CD14-positive monocyte (primary cell): ENCODE data around the gene MAMDC2. TPM values are rescaled to one million over a fixed set of nuclear protein-coding genes. Genes with fewer than 3 reads are reported as not detected.

Experiments used
- DNase-seq, 3 donors: peaks; one replicate each; pipeline ENCODE4 v3.0.0-alpha.2; 2011 to 2022
- H2AFZ ChIP-seq: 2 replicates; pipeline ENCODE4 v1.6.0; 2012; ENCODE audit warnings: mild to moderate bottlenecking, low read depth, low read length, inconsistent platforms; ENCODE audit not compliant: insufficient read depth, poor library complexity, severe bottlenecking
- H3K27ac ChIP-seq, 2 donors: 1 replicate in 1 of 2; 2 replicates in 1 of 2; pipeline ENCODE4 v1.5.1; 2012 to 2013; ENCODE audit warnings: low read length in 2 of 2, control low read depth in 1 of 2, inconsistent platforms in 1 of 2, low read depth in 1 of 2, mild to moderate bottlenecking in 1 of 2
- H3K27me3 ChIP-seq, 2 donors: one replicate each; pipeline versions ENCODE4 v1.6.0 to v1.6.1; 2011 to 2013; ENCODE audit warnings: low read length in 2 of 2; ENCODE audit not compliant: control insufficient read depth in 2 of 2, insufficient read depth in 2 of 2
- H3K36me3 ChIP-seq, 2 donors: replicated peaks in 1 of 2; 1 replicate in 1 of 2; 2 replicates in 1 of 2; pipeline versions ENCODE4 v1.5.1 to v1.6.1; 2012 to 2013; ENCODE audit warnings: low read length in 2 of 2, control low read depth in 1 of 2, inconsistent platforms in 1 of 2, mild to moderate bottlenecking in 1 of 2; ENCODE audit not compliant: insufficient read depth in 2 of 2, control insufficient read depth in 1 of 2
- H3K4me1 ChIP-seq, 2 donors: 1 replicate in 1 of 2; 2 replicates in 1 of 2; pipeline versions ENCODE4 v1.5.1 to v1.6.1; 2012 to 2013; ENCODE audit warnings: low read length in 2 of 2, control low read depth in 1 of 2, inconsistent platforms in 1 of 2, mild to moderate bottlenecking in 1 of 2, moderate library complexity in 1 of 2; ENCODE audit not compliant: insufficient read depth in 2 of 2, control insufficient read depth in 1 of 2
- H3K4me2 ChIP-seq: replicated peaks from 2 replicates; pipeline ENCODE3; 2012; ENCODE audit warnings: low read length, moderate library complexity, mild to moderate bottlenecking; ENCODE audit not compliant: poor library complexity, severe bottlenecking; ENCODE audit errors: extremely low read depth
- H3K4me3 ChIP-seq, 3 experiments: fragments of 200-600 bp in 1 of 3; sonication (generic) in 1 of 3; replicated peaks in 1 of 3; 1 replicate in 2 of 3; 2 replicates in 1 of 3; pipeline ENCODE4 v1.5.1; 2011 to 2013; ENCODE audit warnings: low read length in 3 of 3, mild to moderate bottlenecking in 3 of 3, control low read depth in 2 of 3, low read depth in 2 of 3, inconsistent platforms in 1 of 3, moderate library complexity in 1 of 3
- H3K79me2 ChIP-seq: 2 replicates; pipeline ENCODE4 v1.6.0; 2012; ENCODE audit warnings: mild to moderate bottlenecking, control low read depth, inconsistent platforms, low read length, moderate library complexity; ENCODE audit not compliant: insufficient read depth
- H3K9ac ChIP-seq: 2 replicates; pipeline ENCODE4 v1.6.0; 2017; ENCODE audit warnings: low read length, mild to moderate bottlenecking; ENCODE audit not compliant: insufficient read depth, poor library complexity, severe bottlenecking
- H3K9me3 ChIP-seq, 2 donors: replicated peaks in 1 of 2; 1 replicate in 1 of 2; 2 replicates in 1 of 2; pipeline versions ENCODE4 v1.5.1 to v1.6.1; 2012 to 2013; ENCODE audit warnings: low read length in 2 of 2, control low read depth in 1 of 2; ENCODE audit not compliant: control insufficient read depth in 1 of 2, insufficient read depth in 1 of 2
- H4K20me1 ChIP-seq: 2 replicates; pipeline ENCODE4 v1.6.0; 2012; ENCODE audit warnings: mild to moderate bottlenecking, low read length, control low read depth, moderate library complexity; ENCODE audit not compliant: insufficient read depth
- H3K27ac Mint-ChIP-seq, 7 donors: one replicate each; pipeline ENCODE4 v1.8.0; 2020; ENCODE audit warnings: mild to moderate bottlenecking in 7 of 7, mixed read lengths in 7 of 7, moderate library complexity in 6 of 7, inconsistent platforms in 2 of 7
- H3K27me3 Mint-ChIP-seq, 3 donors: one replicate each; pipeline ENCODE4 v1.8.0; 2021 to 2022; ENCODE audit warnings: low read depth in 3 of 3, mild to moderate bottlenecking in 3 of 3, mixed read lengths in 3 of 3, moderate library complexity in 3 of 3, inconsistent platforms in 1 of 3
- H3K36me3 Mint-ChIP-seq, 2 donors: one replicate each; pipeline ENCODE4 v1.8.0; 2020; ENCODE audit warnings: mixed read lengths in 2 of 2, inconsistent platforms in 1 of 2, mild to moderate bottlenecking in 1 of 2
- H3K4me1 Mint-ChIP-seq: one replicate; pipeline ENCODE4 v1.8.0; 2020; ENCODE audit warnings: mild to moderate bottlenecking, mixed read lengths
- H3K4me3 Mint-ChIP-seq, 2 donors: one replicate each; pipeline ENCODE4 v1.8.0; 2020; ENCODE audit warnings: mild to moderate bottlenecking in 2 of 2, mixed read lengths in 2 of 2, moderate library complexity in 1 of 2
- H3K9me3 Mint-ChIP-seq, 7 donors: one replicate each; pipeline ENCODE4 v1.8.0; 2020 to 2022; ENCODE audit warnings: mixed read lengths in 7 of 7, mild to moderate bottlenecking in 6 of 7, moderate library complexity in 6 of 7, inconsistent platforms in 2 of 7
- CTCF ChIP-seq: fragments of 200-600 bp; IDR thresholded peaks from one replicate; pipeline ENCODE4 v1.8.0; 2022; ENCODE audit warnings: antibody characterized with exemption, mild to moderate bottlenecking
- WGBS: methylation state at CpG from one replicate; pipeline ENCODE4 v1.1.5; 2013; ENCODE audit warnings: missing lambda C conversion rate; ENCODE audit not compliant: insufficient coverage; 5-methylcytosine and 5-hydroxymethylcytosine counted together
- intact Hi-C, 2 donors: fragments of 100-400 bp; cut with micrococcal nuclease; formaldehyde crosslinking; loops; one replicate each; pipeline versions ENCODE4 v1.15.0 to v1.15.1; 2023
- polyA plus RNA-seq, 3 donors: library from polyadenylated mRNA; depleted of rRNA in 1 of 3; unstranded in 2 of 3; stranded (reverse) in 1 of 3; fragments of 300-500 nt in 2 of 3; fragments of >200 nt in 1 of 3; fragmentation: Illumina TruSeq in 2 of 3; gene quantifications; 1 replicate in 2 of 3; 2 replicates in 1 of 3; pipeline ENCODE4 v1.2.3, GENCODE V29; 2012 to 2021
- small RNA-seq: library from RNA; depleted of rRNA; stranded (forward); fragments of <200 nt; gene quantifications from one replicate; pipeline ENCODE3, GENCODE V24; 2012; ENCODE audit warnings: low read depth; ENCODE audit not compliant: insufficient read length

MAMDC2 gene
- polyA plus RNA-seq, 3 donors, result 0.05 to 0.09 TPM; not detected in 1

- Mint-ChIP-seq H3K27me3 (peaks cover 0 to 2% (median 0%) of the 10 kb centered on the region in 3 donors), H3K36me3 (peaks cover 51 to 61% of the 10 kb centered on the region in 2 donors), H3K4me1 (peaks cover 41% of the 10 kb centered on the region), H3K4me3 (no peak overlapping the region), H3K27ac (no peak overlapping the region), H3K9me3 (peaks cover 0 to 3% (median 0%) of the 10 kb centered on the region in 7 donors)
- Histone ChIP-seq H3K9me3 (no peaks in the 10 kb centered on the region), H3K4me3 (no peak overlapping the region), H3K27me3 (no peaks in the 10 kb centered on the region), H3K9ac (no peak overlapping the region), H4K20me1 (peaks cover 50% of the 10 kb centered on the region), H3K4me2 (no peak overlapping the region), H3K79me2 (peaks cover 82% of the 10 kb centered on the region), H3K27ac (no peak overlapping the region), H2AFZ (no peak overlapping the region), H3K4me1 (peaks cover 23 to 31% of the 10 kb centered on the region in 2 donors), H3K36me3 (peaks cover 36 to 75% of the 10 kb centered on the region in 2 donors)
- no peak for DNase-seq
- intact Hi-C loops, result no loop called here
- no peak for TF ChIP-seq CTCF
- 60% methylated on average over 2 of the region's 6 CpGs for WGBS
These were observed 219.3 kb downstream of the MAMDC2 start for GRCh38 chr9:70262948-70263347.

- intact Hi-C loops, result no loop called here
- no peak for DNase-seq
- Mint-ChIP-seq H3K4me1 (peaks cover 37% of the 10 kb centered on the region), H3K27me3 (peaks cover 0 to 2% (median 0%) of the 10 kb centered on the region in 3 donors), H3K4me3 (no peak overlapping the region), H3K27ac (no peak overlapping the region), H3K9me3 (peaks cover 0 to 3% (median 0%) of the 10 kb centered on the region in 7 donors), H3K36me3 (peaks cover 51 to 64% of the 10 kb centered on the region in 2 donors)
- Histone ChIP-seq H3K9ac (no peak overlapping the region), H4K20me1 (peaks cover 55% of the 10 kb centered on the region), H3K27me3 (no peaks in the 10 kb centered on the region), H3K4me1 (peaks cover 18 to 26% of the 10 kb centered on the region in 2 donors), H2AFZ (no peak overlapping the region), H3K79me2 (peaks cover 87% of the 10 kb centered on the region), H3K9me3 (no peaks in the 10 kb centered on the region), H3K36me3 (peaks cover 38 to 79% of the 10 kb centered on the region in 2 donors), H3K4me2 (no peak overlapping the region), H3K4me3 (no peak overlapping the region), H3K27ac (peak overlapping the region in 1 of 2 donors; percentile 27)
- no CpG with 5 or more reads among the region's 1 CpG for WGBS
- no peak for TF ChIP-seq CTCF
These were observed 219.8 kb downstream of the MAMDC2 start for GRCh38 chr9:70263421-70263820.

Small RNAs within 50 kb of the gene (small RNA-seq; reads per million reads assigned to genes)
- gene RNU2-5P, result 1.9 reads per million

Other genes with a start within 250 kb of the MAMDC2 start
- gene CFAP95, start 223.0 kb upstream of the MAMDC2 start, polyA plus RNA-seq, result not detected
- gene SMC5, start 215.1 kb downstream of the MAMDC2 start, polyA plus RNA-seq, result 10 to 100 TPM in 1 of 3 donors, 1 to 10 TPM in 2; 4.9 to 13.6 (median 5.1) TPM